ENCODE results near the gene SPRTN.

SPRTN gene

GRCh38 chr1:231383159-231383860 is 45.2 kb downstream of the SPRTN start:
- no peak for DNase-seq

GRCh38 chr1:231384696-231385415 is 46.8 kb downstream of the SPRTN start:
- DNase-seq = no peak

DNA sequence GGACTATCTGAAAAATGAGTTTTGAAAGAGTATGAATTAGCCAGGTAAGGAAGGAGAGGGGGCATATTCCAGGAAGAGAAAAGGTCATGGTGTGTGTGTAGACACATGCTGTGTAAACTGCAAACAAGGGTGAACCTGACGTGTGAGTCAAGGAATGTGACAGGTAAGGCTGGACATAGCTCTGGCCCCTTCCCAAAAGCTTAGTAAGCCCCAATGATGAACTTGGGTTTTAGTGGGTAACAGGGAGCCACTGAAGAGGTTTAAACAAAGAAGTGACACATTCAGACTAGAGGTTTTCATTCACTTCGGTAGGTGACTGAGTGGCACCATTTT is 47.3 kb downstream of the SPRTN start:
- DNase-seq = no peak

DNA sequence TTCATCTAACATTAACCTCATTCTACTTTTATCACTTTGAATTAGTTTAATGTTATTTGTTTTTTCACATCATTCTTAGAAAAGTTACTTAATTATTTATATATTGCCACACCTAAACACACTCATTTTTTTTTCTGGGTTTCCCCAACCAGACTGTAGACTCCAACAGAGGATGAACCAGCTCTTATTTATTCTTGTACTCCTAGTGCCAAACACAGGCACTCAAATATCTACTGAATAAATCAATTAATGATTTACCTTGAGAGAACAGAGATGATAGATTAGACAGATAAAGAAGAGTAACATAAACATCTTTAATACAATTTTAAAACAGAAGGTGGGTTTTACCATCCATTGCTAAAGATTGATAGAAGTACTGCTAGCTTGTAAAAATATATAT is 48.4 kb downstream of the SPRTN start:
- DNase-seq = no peak

DNA sequence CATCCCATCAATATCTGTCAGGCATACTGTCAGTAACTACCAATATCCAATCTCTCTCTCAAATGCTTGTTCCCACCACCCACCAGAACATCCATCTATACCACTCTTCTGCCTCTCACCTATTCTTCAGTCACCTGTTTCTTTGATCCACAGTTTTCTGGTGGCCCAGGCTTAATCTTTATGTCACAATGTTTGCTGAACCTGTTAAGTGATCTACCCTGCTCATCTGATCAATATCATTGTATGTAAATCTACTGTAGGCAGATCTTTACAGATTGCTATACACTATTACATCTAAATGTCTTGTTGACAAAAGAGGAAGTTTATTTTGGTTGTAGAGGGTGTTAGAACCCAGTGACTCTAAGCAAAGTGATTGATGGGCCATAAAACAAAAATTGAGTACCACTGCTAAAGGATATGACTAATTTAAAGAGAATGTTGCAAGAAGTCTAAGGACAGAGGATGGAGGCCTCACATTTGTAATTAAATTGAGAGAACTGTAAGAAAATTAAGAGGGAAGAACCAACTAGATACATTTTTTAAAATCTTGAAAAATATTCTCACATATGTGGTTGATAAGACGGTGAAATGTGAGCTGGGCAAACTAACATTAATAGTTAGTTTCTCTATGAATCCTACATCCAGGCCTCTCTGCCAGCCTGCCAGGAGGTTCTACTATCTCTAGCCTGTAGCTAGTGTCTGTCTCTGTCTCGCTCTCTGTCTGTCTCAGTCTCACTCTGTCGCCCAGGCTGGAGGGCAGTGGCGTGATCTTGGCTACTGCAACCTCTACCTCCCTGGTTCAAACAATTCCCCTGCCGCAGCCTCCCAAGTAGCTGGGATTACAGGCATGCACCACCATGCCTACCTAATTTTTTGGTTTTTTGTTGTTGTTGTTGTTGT is 49.9 kb downstream of the SPRTN start:
- DNase-seq = no peak

DNA sequence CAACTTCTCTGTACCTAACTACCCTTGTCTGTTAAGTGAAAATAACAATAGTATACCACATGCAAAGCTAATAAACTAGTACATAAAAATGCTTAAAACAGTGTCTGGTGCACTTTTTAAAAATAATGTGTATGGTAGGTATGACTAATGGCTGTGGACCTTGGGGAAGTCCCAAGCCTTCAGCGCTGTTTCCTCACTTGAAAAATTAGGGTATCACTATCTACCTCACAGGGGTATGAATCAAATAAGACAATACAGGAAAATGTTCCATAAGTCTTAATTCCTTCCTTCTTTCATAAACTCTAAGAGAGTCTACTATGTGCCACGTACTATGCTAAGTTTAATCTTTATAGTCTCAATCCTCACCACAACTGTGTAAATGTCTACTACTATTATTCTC is 52.0 kb downstream of the SPRTN start:
- no peak for DNase-seq

DNA sequence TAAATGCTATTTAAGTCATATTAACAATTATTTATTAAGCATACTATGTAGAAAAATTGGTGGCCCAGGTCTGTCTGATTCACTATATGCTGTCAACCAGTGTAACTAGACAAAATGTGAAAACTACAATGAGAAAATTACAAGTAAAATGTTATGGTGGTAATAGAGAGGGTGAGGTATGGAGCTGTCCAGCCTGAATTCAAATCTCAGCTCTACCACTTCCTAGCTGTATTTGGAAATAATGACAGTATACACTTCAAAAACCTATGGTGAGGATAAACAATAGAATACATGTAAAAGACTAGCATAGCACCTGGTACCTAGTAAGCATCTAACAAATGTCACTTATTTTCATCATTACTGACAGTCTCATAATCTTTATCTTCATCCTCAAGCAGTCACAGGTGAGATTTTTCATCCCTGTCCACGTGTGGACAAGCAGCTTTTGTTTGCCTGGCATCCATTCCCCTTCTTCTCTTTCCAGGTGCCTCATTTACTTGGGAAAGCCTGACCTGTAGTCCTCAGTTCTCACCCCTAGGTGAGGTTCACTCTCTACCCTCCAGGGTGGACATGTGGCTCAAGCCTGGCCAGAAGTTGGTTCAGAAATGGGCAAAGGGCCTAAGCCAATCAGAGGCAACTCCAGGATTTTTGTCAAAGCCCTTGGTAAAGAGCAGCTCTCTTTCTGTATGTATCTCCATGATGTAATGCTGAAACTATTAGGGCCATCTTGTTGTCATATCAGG is 54.5 kb downstream of the SPRTN start:
- no peak for DNase-seq

- no peak for DNase-seq
These were observed 55.6 kb downstream of the SPRTN start for GRCh38 chr1:231393668-231394067.

- peak; percentile 64 for DNase-seq
These were observed 57.2 kb downstream of the SPRTN start for GRCh38 chr1:231395076-231395997.

DNA sequence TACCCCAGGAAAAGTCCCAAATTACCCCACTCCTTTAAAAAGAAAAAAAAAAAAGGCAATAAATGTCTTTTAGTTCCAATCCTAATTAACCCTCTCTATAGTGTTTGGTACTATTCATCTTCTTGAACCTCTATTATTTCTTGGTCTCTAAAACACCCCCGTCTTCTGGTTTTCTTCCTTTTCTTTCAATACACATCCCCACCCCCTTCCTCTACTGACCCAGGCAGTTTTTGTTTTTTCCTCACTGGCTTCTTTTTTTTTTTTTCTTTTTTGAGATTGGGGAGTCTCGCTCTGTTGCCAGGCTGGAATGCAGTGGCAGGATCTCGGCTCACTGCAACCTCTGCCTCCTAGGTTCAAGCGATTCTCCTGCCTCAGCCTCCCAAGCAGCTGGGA is 57.9 kb downstream of the SPRTN start:
- no peak for DNase-seq

DNA sequence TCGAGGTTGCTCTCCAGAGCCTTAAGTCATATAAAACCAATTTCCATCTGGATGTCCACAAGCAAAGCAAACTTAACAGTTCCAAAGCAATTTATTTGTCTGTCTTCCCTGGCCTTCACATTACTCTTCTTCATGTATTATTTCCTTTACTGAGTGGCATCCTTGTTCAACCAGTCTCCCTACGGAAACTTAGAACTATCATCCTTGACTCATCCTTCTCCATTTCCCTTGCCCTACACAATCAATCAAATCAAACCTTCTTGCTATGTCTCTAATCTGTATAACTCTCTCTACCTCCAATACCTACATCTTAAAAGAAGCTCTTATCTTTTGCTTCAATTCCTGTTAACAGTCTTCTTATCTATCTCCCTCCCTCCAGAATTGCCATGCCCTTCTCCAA is 58.5 kb downstream of the SPRTN start:
- DNase-seq = no peak

DNA sequence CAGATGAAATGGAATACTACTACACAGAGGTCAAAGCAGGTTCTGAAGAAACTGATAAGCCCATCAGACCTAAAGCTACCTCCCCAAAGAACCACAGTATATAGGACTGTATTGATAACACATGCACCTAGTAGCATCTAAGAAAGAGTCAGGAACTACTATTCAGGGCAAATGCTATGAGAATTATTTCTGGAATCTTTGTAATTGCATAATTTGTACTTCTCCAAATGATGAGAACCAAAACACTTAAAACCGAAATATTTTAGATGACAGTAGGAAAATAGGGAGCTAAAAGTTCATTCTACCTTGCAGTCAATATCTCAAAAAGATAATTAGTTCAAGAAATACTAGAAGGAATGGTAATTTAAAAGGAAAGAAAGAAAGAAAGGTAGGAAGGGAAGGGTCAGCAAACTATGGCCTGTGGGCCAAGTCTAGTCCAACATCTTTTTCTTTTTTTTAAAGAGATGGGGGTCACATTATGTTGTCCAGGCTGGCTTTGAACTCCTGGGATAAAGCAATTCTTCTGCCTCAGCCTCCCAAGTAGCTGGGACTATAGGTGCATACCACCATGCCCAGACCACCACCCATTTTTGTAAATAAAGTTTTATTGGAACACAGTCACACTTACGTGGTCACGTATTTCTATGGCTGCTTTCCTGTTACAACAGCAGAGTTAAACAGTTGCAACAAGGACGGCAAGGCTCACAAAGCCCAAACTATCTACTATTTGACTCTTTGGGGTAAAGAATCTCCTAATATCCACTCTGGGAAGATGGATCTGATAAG is 60.0 kb downstream of the SPRTN start:
- DNase-seq = no peak

DNA sequence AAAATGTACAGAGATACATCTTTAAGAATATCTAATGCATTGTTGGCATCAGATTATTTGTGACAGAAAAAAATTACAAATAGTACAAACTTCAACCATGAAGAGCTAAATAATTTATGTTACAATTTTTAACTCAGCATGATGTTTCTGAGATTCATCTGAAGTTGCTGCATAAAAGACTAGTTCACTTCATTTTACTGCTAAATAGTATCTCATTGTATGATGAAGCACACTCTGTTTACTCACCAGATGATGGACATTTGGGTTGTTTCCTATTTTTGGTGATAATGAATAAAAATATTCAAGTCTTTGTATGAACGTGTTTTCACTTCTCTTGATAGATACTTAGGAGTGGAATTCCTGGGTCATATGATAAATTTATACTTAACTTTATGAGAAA is 63.4 kb downstream of the SPRTN start:
- DNase-seq = no peak

DNA sequence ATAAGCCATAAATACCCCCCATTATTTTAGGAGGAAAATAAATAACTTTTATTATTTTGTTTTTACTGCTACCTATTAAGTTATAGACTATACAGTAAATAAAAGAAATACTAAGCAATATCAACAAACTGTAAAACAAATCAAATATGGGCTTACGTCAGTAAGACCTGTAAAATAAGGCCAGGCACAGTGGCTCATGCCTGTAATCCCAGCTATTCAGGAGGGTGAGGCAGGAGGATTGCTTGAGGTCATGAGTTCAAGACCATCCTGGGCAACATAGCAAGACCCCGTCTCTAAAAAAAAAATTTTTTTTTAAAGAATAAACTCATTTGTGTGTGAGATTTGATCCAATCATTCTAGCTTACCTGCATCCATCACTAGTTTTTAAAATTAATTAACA is 66.2 kb downstream of the SPRTN start:
- DNase-seq = no peak
